Activated naive CD8-positive, alpha-beta T cell treated with anti-CD3 and anti-CD28 coated beads, Interleukin-2, amount 10 ng/mL, durations not matched to agents 7 days and 5 days (primary cell): ENCODE data around the gene SLC35F3. TPM values are rescaled to one million over a fixed set of nuclear protein-coding genes. Genes with fewer than 3 reads are reported as not detected.

ENCODE experiments used
- ATAC-seq: fragments of 150-1000 bp; cut with Tn5 transposase; one replicate; pipeline ENCODE4 v1.10.0; 2021; ENCODE audit warnings: low read depth, moderate library complexity
- POLR2A ChIA-PET: fragments of 350-600 bp; sonication (Branson Sonifier 250); formaldehyde crosslinking; loops from one replicate; lab custom pipeline; 2021; ENCODE audit warnings: antibody characterized with exemption; lab: Charles Lee
- DNase-seq: peaks from one replicate; pipeline ENCODE4 v3.0.0; 2021
- H3K27ac Mint-ChIP-seq: one replicate; pipeline ENCODE4 v1.8.0; 2022; ENCODE audit warnings: mild to moderate bottlenecking, mixed read lengths
- H3K27me3 Mint-ChIP-seq: one replicate; pipeline ENCODE4 v1.8.0; 2022; ENCODE audit warnings: mild to moderate bottlenecking, moderate library complexity, mixed read lengths
- H3K36me3 Mint-ChIP-seq: one replicate; pipeline ENCODE4 v1.8.0; 2021; ENCODE audit warnings: mild to moderate bottlenecking, mixed read lengths
- H3K4me1 Mint-ChIP-seq: one replicate; pipeline ENCODE4 v1.8.0; 2021; ENCODE audit warnings: mixed read lengths
- H3K4me3 Mint-ChIP-seq: one replicate; pipeline ENCODE4 v1.8.0; 2022; ENCODE audit warnings: mild to moderate bottlenecking, moderate library complexity, mixed read lengths
- H3K9me3 Mint-ChIP-seq: one replicate; pipeline ENCODE4 v1.8.0; 2021; ENCODE audit warnings: mixed read lengths
- total RNA-seq, 2 experiments: library from RNA; stranded (reverse); gene quantifications; one replicate each; pipeline ENCODE4 v1.2.3, GENCODE V29; 2021

Gene SLC35F3
- total RNA-seq, 2 experiments from 2014 or later, result 33.8 to 36.4 TPM

DNA sequence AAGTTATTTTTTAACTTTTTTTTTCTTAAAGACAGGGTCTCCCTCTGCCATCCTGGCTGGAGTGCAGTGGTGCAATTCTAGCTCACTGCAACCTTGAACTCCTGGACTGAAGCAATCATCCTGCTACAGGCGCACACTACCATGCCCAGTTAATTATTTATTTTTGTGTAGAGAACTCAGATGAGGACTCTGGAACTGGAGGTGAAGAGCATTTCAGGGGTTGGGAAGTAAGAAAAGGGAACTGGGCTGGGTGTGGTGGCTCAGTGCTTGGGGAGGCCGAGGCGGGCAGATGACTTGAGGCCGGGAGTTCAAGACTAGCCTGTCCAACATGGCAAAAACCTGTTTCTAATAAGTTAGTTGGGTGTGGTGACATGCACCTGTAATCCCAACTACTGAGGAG is 28.9 kb downstream of the SLC35F3 start:
- Mint-ChIP-seq H3K4me1 (no peaks in the 10 kb centered on the region), H3K4me3 (no peak overlapping the region), H3K27me3 (peaks cover 7% of the 10 kb centered on the region), H3K27ac (no peak overlapping the region), H3K9me3 (no peaks in the 10 kb centered on the region), H3K36me3 (no peaks in the 10 kb centered on the region)
- DNase-seq (no peak), ATAC-seq (no peak)
- POLR2A ChIA-PET, result no interaction called here

GRCh38 chr1:233935297-233935868 is 30.9 kb downstream of the SLC35F3 start:
- no peaks in the 10 kb centered on the region for H3K4me1 Mint-ChIP-seq
- DNase-seq (no peak), ATAC-seq (no peak)
- H3K9me3 Mint-ChIP-seq, result no peaks in the 10 kb centered on the region
- H3K27ac Mint-ChIP-seq, result no peak overlapping the region
- POLR2A ChIA-PET, result no interaction called here
- no peak overlapping the region for H3K4me3 Mint-ChIP-seq
- H3K27me3 Mint-ChIP-seq, result peaks cover 7% of the 10 kb centered on the region
- no peaks in the 10 kb centered on the region for H3K36me3 Mint-ChIP-seq

GRCh38 chr1:233936422-233936821 is 31.9 kb downstream of the SLC35F3 start:
- H3K36me3 Mint-ChIP-seq, result no peaks in the 10 kb centered on the region
- POLR2A ChIA-PET, result no interaction called here
- H3K4me1 Mint-ChIP-seq, result no peaks in the 10 kb centered on the region
- no peak overlapping the region for H3K4me3 Mint-ChIP-seq
- peaks cover 7% of the 10 kb centered on the region for H3K27me3 Mint-ChIP-seq
- no peaks in the 10 kb centered on the region for H3K9me3 Mint-ChIP-seq
- no peak overlapping the region for H3K27ac Mint-ChIP-seq
- DNase-seq, result no peak
- no peak for ATAC-seq

- no peaks in the 10 kb centered on the region for H3K4me1 Mint-ChIP-seq
- no peak overlapping the region for H3K4me3 Mint-ChIP-seq
- H3K36me3 Mint-ChIP-seq, result no peaks in the 10 kb centered on the region
- H3K27me3 Mint-ChIP-seq, result peaks cover 7% of the 10 kb centered on the region
- DNase-seq (no peak), ATAC-seq (no peak)
- no peak overlapping the region for H3K27ac Mint-ChIP-seq
- no peaks in the 10 kb centered on the region for H3K9me3 Mint-ChIP-seq
- POLR2A ChIA-PET, result no interaction called here
Observed at GRCh38 chr1:233936842-233937241, 32.4 kb downstream of the SLC35F3 start.

- no peak for ATAC-seq
- H3K27me3 Mint-ChIP-seq, result peaks cover 7% of the 10 kb centered on the region
- POLR2A ChIA-PET, result no interaction called here
- H3K27ac Mint-ChIP-seq, result no peak overlapping the region
- DNase-seq, result no peak
- H3K4me3 Mint-ChIP-seq, result no peak overlapping the region
- no peaks in the 10 kb centered on the region for H3K4me1 Mint-ChIP-seq
- no peaks in the 10 kb centered on the region for H3K36me3 Mint-ChIP-seq
- H3K9me3 Mint-ChIP-seq, result no peaks in the 10 kb centered on the region
Observed at GRCh38 chr1:233938476-233938875, 34.0 kb downstream of the SLC35F3 start.

GRCh38 chr1:233939451-233939850 is 35.0 kb downstream of the SLC35F3 start:
- POLR2A ChIA-PET, result no interaction called here
- no peak overlapping the region for H3K27ac Mint-ChIP-seq

DNA sequence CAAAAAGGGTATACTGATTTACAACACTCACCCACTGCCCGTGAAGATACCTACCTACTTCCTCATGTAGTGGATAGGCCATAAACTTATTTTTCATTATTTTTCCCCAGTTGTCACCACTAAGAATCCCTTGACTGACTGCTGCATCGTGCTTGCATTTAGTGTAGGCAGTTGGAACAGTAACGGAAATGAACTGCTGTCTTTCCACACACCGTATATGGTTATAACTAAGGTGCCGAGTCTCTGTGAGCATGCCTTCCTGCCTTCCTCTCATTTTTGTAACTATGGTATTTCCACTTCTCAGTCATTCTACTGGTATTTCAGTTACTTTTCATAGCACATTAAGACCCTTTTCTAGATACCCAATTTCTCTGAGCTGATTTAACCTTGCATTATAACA is 36.4 kb downstream of the SLC35F3 start:
- no peak for ATAC-seq
- H3K9me3 Mint-ChIP-seq, result no peaks in the 10 kb centered on the region

More at GRCh38 chr1:233939451-233939850, 35.0 kb downstream of the SLC35F3 start:
- H3K4me1 Mint-ChIP-seq, result no peaks in the 10 kb centered on the region
- ATAC-seq (no peak), DNase-seq (no peak)
- H3K4me3 Mint-ChIP-seq, result no peak overlapping the region
- peaks cover 7% of the 10 kb centered on the region for H3K27me3 Mint-ChIP-seq
- H3K9me3 Mint-ChIP-seq, result no peaks in the 10 kb centered on the region
- no peaks in the 10 kb centered on the region for H3K36me3 Mint-ChIP-seq

GRCh38 chr1:233944601-233945000 is 40.1 kb downstream of the SLC35F3 start:
- H3K27me3 Mint-ChIP-seq, result no peaks in the 10 kb centered on the region
- DNase-seq, result no peak
- H3K4me1 Mint-ChIP-seq, result no peaks in the 10 kb centered on the region

More for the DNA sequence above, 36.4 kb downstream of the SLC35F3 start:
- Mint-ChIP-seq H3K4me1 (no peaks in the 10 kb centered on the region), H3K36me3 (no peaks in the 10 kb centered on the region), H3K27me3 (peaks cover 7% of the 10 kb centered on the region), H3K27ac (no peak overlapping the region), H3K4me3 (no peak overlapping the region)
- POLR2A ChIA-PET, result no interaction called here
- no peak for DNase-seq

DNA sequence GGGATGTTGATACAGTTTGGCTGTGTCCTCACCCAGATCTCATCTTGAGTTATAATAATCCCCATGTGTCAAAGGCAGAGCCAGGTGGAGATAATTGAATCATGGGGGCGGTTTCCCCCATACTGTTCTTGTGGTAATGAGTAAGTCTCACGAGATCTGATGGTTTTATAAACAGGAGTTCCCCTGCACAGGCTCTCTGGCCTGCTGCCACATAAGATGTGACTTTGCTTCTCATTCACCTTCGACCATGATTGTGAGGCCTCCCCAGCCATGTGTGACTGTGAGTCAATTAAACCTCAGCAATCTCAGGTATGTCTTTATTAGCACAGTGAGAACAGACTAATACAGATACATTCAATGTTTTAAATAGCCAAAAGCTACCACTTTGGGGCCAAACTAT is 41.1 kb downstream of the SLC35F3 start:
- Mint-ChIP-seq H3K9me3 (peaks cover 2% of the 10 kb centered on the region), H3K4me3 (no peak overlapping the region), H3K36me3 (no peaks in the 10 kb centered on the region), H3K27me3 (no peaks in the 10 kb centered on the region), H3K4me1 (no peaks in the 10 kb centered on the region), H3K27ac (no peak overlapping the region)
- ATAC-seq (no peak), DNase-seq (no peak)
- POLR2A ChIA-PET, result no interaction called here

More at GRCh38 chr1:233944601-233945000, 40.1 kb downstream of the SLC35F3 start:
- H3K36me3 Mint-ChIP-seq, result no peaks in the 10 kb centered on the region
- ATAC-seq, result no peak
- POLR2A ChIA-PET, result no interaction called here
- H3K27ac Mint-ChIP-seq, result no peak overlapping the region
- H3K9me3 Mint-ChIP-seq, result no peaks in the 10 kb centered on the region
- no peak overlapping the region for H3K4me3 Mint-ChIP-seq

- H3K4me1 Mint-ChIP-seq, result no peaks in the 10 kb centered on the region
- POLR2A ChIA-PET, result no interaction called here
- no peak overlapping the region for H3K27ac Mint-ChIP-seq
- no peaks in the 10 kb centered on the region for H3K27me3 Mint-ChIP-seq
- no peak for DNase-seq
- H3K36me3 Mint-ChIP-seq, result no peaks in the 10 kb centered on the region
- no peak for ATAC-seq
- peaks cover 2% of the 10 kb centered on the region for H3K9me3 Mint-ChIP-seq
- no peak overlapping the region for H3K4me3 Mint-ChIP-seq
Observed at GRCh38 chr1:233945979-233946378, 41.5 kb downstream of the SLC35F3 start.

- DNase-seq (no peak), ATAC-seq (no peak)
- Mint-ChIP-seq H3K27ac (no peak overlapping the region), H3K4me1 (no peaks in the 10 kb centered on the region), H3K27me3 (no peaks in the 10 kb centered on the region), H3K9me3 (peaks cover 3% of the 10 kb centered on the region), H3K4me3 (no peak overlapping the region), H3K36me3 (no peaks in the 10 kb centered on the region)
- POLR2A ChIA-PET, result no interaction called here
Observed at GRCh38 chr1:233946724-233947123, 42.2 kb downstream of the SLC35F3 start.

DNA sequence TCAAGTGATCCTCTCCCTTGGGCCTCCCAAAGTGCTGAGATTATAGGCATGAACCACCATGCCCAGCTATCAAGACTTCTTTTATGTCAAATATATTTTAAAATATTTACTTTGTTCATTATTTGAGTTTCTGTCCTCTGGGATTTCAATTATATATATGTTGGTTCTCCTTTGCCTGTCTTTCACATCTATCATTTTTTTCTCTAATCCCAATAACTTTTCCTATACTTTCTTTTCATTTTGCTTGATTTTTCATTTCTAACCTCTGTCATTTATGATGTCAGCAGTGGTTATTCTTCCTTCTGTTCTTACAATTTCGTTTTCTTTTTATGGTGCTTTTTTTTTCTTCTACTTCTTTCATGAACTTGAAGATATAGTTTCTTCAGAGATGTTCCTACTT is 47.3 kb downstream of the SLC35F3 start:
- no peak for ATAC-seq
- DNase-seq, result no peak
- no peaks in the 10 kb centered on the region for H3K36me3 Mint-ChIP-seq
- no peaks in the 10 kb centered on the region for H3K27me3 Mint-ChIP-seq
- POLR2A ChIA-PET, result no interaction called here
- H3K4me3 Mint-ChIP-seq, result no peak overlapping the region
- no peak overlapping the region for H3K27ac Mint-ChIP-seq
- no peaks in the 10 kb centered on the region for H3K4me1 Mint-ChIP-seq
- peaks cover 5% of the 10 kb centered on the region for H3K9me3 Mint-ChIP-seq

GRCh38 chr1:233957691-233958090 is 53.2 kb downstream of the SLC35F3 start:
- POLR2A ChIA-PET, result no interaction called here
- no peak overlapping the region for H3K27ac Mint-ChIP-seq
- DNase-seq (no peak), ATAC-seq (no peak)
- no peaks in the 10 kb centered on the region for H3K36me3 Mint-ChIP-seq
- H3K4me3 Mint-ChIP-seq, result no peak overlapping the region
- no peaks in the 10 kb centered on the region for H3K4me1 Mint-ChIP-seq
- peaks cover 3% of the 10 kb centered on the region for H3K27me3 Mint-ChIP-seq
- H3K9me3 Mint-ChIP-seq, result no peaks in the 10 kb centered on the region

- ATAC-seq (no peak), DNase-seq (no peak)
- H3K36me3 Mint-ChIP-seq, result no peaks in the 10 kb centered on the region
- H3K27me3 Mint-ChIP-seq, result peaks cover 3% of the 10 kb centered on the region
- no peak overlapping the region for H3K4me3 Mint-ChIP-seq
- no peak overlapping the region for H3K27ac Mint-ChIP-seq
- no peaks in the 10 kb centered on the region for H3K9me3 Mint-ChIP-seq
- POLR2A ChIA-PET, result no interaction called here
- no peaks in the 10 kb centered on the region for H3K4me1 Mint-ChIP-seq
Observed at GRCh38 chr1:233959102-233959501, 54.6 kb downstream of the SLC35F3 start.

GRCh38 chr1:233959971-233960370 is 55.5 kb downstream of the SLC35F3 start:
- no peaks in the 10 kb centered on the region for H3K36me3 Mint-ChIP-seq
- H3K27ac Mint-ChIP-seq, result no peak overlapping the region
- DNase-seq (no peak), ATAC-seq (no peak)
- H3K27me3 Mint-ChIP-seq, result peaks cover 3% of the 10 kb centered on the region
- H3K4me1 Mint-ChIP-seq, result no peaks in the 10 kb centered on the region
- H3K9me3 Mint-ChIP-seq, result no peaks in the 10 kb centered on the region
- POLR2A ChIA-PET, result no interaction called here
- no peak overlapping the region for H3K4me3 Mint-ChIP-seq
